ENCODE data around the gene UFC1. TPM values are rescaled to one million over a fixed set of nuclear protein-coding genes. Genes with fewer than 3 reads are reported as not detected.

The UFC1 gene
- total RNA-seq, 4 donors from 2014 or later: 60.5 to 83.7 (median 72.8) TPM

DNA sequence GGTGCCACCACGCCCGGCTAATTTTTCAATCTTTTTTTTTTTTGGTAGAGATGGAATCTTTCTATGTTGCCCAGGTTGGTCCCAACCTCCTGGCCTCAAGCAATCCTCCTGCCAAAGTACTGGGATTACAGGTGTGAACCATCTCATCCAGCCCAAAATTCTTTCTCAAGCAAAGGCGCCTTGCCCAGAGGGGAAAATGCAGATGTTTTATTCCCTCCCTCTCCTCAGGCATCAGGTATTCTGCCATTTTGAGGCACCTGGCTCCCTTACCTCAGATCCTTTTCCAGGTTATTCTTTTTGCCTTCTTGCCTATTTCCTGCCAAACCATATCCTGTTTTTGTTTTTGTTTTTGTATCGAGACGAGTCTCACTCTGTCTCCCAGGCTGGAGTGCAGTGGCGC lies 34.6 kb downstream of the UFC1 start:
- Histone ChIP-seq H3K36me3 (peaks cover 0 to 16% of the 10 kb centered on the region in 2 donors), H3K4me3 (no peak overlapping the region), H3K9me3 (no peaks in the 10 kb centered on the region), H3K27me3 (peaks cover 4% of the 10 kb centered on the region), H3K4me1 (peaks cover 0 to 30% (median 5%) of the 10 kb centered on the region in 3 donors), H3K27ac (no peak overlapping the region)
- no peak for ATAC-seq
- 83% methylated on average over 6 of the region's 6 CpGs; no CpG with 5 or more reads in 1 of the 2 donors for WGBS, 2 donors (ENCODE audit: low coverage in 1 of 2)
- no peak for TF ChIP-seq POLR2A (IDR thresholded peaks at IDR 0.05)
- no peak for TF ChIP-seq EP300 (IDR thresholded peaks at IDR 0.05)
- TF ChIP-seq, protein P1, sequence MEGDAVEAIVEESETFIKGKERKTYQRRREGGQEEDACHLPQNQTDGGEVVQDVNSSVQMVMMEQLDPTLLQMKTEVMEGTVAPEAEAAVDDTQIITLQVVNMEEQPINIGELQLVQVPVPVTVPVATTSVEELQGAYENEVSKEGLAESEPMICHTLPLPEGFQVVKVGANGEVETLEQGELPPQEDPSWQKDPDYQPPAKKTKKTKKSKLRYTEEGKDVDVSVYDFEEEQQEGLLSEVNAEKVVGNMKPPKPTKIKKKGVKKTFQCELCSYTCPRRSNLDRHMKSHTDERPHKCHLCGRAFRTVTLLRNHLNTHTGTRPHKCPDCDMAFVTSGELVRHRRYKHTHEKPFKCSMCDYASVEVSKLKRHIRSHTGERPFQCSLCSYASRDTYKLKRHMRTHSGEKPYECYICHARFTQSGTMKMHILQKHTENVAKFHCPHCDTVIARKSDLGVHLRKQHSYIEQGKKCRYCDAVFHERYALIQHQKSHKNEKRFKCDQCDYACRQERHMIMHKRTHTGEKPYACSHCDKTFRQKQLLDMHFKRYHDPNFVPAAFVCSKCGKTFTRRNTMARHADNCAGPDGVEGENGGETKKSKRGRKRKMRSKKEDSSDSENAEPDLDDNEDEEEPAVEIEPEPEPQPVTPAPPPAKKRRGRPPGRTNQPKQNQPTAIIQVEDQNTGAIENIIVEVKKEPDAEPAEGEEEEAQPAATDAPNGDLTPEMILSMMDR (IDR thresholded peaks at IDR 0.05): no peak
- TF ChIP-seq POLR2AphosphoS5 (IDR thresholded peaks at IDR 0.05): no peak

- Histone ChIP-seq H3K27me3 (peaks cover 4% of the 10 kb centered on the region), H3K36me3 (peaks cover 0 to 16% of the 10 kb centered on the region in 2 donors), H3K27ac (no peak overlapping the region), H3K4me1 (peaks cover 0 to 36% (median 5%) of the 10 kb centered on the region in 3 donors), H3K9me3 (no peaks in the 10 kb centered on the region), H3K4me3 (no peak overlapping the region)
- no peak for TF ChIP-seq EP300 (IDR thresholded peaks at IDR 0.05)
- no peak for TF ChIP-seq POLR2AphosphoS5 (IDR thresholded peaks at IDR 0.05)
- TF ChIP-seq, protein P1 (IDR thresholded peaks at IDR 0.05): no peak
- TF ChIP-seq POLR2A (IDR thresholded peaks at IDR 0.05): no peak
- no peak for ATAC-seq
- WGBS, 2 donors (ENCODE audit: low coverage in 1 of 2): 78 to 88% methylated on average over 4 to 5 of the region's 5 CpGs
Observed at GRCh38 chr1:161189036-161189435, 35.3 kb downstream of the UFC1 start.

DNA sequence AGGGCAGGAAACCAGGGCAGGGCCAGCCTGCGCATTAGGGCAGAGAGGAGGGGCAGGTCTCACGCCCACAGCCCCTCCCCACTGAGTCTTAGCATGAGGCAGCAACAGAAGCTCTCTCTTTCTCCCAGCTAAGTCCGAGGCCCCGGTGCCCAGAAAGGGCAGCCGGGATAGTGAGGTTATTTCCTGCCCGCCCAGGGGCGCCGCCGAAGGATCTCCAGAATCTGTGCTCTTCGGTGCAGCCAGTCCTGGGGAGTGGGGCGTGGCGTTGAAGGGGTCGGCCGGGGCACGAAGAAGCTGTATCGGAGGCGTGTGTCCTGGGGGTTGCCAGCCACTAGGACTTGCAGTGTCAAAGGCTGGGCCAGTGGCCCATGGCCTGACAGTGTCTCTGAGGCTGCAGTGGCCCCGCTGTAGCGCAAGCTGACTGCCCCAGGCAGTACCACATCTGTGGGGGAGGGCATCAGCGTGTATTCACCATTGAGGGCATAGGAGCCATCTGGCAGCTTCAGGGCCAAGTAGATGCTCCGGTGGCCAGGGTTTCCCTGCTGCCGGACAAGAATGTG lies 37.3 kb downstream of the UFC1 start:
- 77% methylated on average over 4 of the region's 22 CpGs; no CpG with 5 or more reads in 1 of the 2 donors for WGBS, 2 donors (ENCODE audit: low coverage in 1 of 2)
- no peak for ATAC-seq
- Histone ChIP-seq H3K9me3 (no peaks in the 10 kb centered on the region), H3K36me3 (peaks cover 0 to 19% of the 10 kb centered on the region in 2 donors), H3K27ac (no peak overlapping the region), H3K4me3 (no peak overlapping the region), H3K27me3 (peaks cover 4% of the 10 kb centered on the region), H3K4me1 (peaks cover 0 to 42% (median 5%) of the 10 kb centered on the region in 3 donors)
- TF ChIP-seq POLR2AphosphoS5 (IDR thresholded peaks at IDR 0.05): no peak
- TF ChIP-seq EP300 (IDR thresholded peaks at IDR 0.05): no peak
- TF ChIP-seq POLR2A (IDR thresholded peaks at IDR 0.05): no peak
- TF ChIP-seq, protein P1 (IDR thresholded peaks at IDR 0.05): no peak

DNA sequence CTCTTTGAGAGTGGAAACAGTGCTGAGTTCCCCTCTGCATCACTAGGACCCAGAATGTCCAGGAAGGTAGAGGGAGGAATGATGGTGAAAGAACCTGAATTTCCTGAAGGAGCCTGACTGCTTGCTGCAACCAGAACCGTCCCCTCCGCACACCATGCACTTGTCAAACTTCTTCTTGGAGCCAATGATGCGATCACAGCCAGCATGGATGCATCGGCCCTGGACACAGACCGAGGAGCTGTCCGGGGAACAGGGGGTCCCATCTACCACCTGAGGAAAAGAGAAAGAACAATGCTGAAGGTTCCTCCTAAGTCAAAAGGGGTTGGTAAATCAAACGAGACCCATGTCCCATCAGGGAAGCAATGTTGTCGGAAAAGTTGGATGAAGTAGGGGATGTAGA lies 38.2 kb downstream of the UFC1 start:
- Histone ChIP-seq H3K27me3 (peaks cover 4% of the 10 kb centered on the region), H3K9me3 (no peaks in the 10 kb centered on the region), H3K36me3 (peaks cover 0 to 19% of the 10 kb centered on the region in 2 donors), H3K4me3 (no peak overlapping the region), H3K27ac (no peak overlapping the region), H3K4me1 (peaks cover 0 to 51% (median 11%) of the 10 kb centered on the region in 3 donors)
- no peak for ATAC-seq
- 48 to 70% methylated on average over 5 to 7 of the region's 8 CpGs for WGBS, 2 donors (ENCODE audit: low coverage in 1 of 2)
- TF ChIP-seq POLR2A (IDR thresholded peaks at IDR 0.05): no peak
- TF ChIP-seq POLR2AphosphoS5 (IDR thresholded peaks at IDR 0.05): no peak
- no peak for TF ChIP-seq EP300 (IDR thresholded peaks at IDR 0.05)
- TF ChIP-seq, protein P1 (IDR thresholded peaks at IDR 0.05): no peak

Measured in gastroesophageal sphincter (tissue), 4 donors.